ENCODE measurements around the gene CUX1. TPM values are rescaled to one million over a fixed set of nuclear protein-coding genes. Genes with fewer than 3 reads are reported as not detected.

Gene CUX1
- total and polyA plus RNA-seq, 9 donors: 42.2 to 151 (median 126) TPM

- DNase-seq: peak in 2 of 5 donors; percentile 22 to 48
- TF ChIP-seq CTCF (IDR thresholded peaks at IDR 0.05) (no peak), EP300 (IDR thresholded peaks at IDR 0.05) (no peak), POLR2A (IDR thresholded peaks at IDR 0.05) (no peak)
- intact Hi-C loops (cut with DNase I): loop anchor here in 1 of 4 donors (10.0 kb wide), 2 partner anchors 175 to 305 kb away; partner anchors contain the start of gene CUX1
These were observed 302.5 kb downstream of the CUX1 start for GRCh38 chr7:102119925-102120324.

GRCh38 chr7:102120666-102121195 is 303.3 kb downstream of the CUX1 start:
- intact Hi-C loops (cut with DNase I): loop anchor here in 1 of 4 donors (10.0 kb wide), 1 partner anchor 306 kb away; the partner anchor contains the start of gene CUX1
- WGBS, 3 donors: 77 to 92% (median 81%) methylated on average over 5 of the region's 5 CpGs
- TF ChIP-seq EP300 (IDR thresholded peaks at IDR 0.05): no peak
- no peak for TF ChIP-seq POLR2A (IDR thresholded peaks at IDR 0.05)
- TF ChIP-seq CTCF (IDR thresholded peaks at IDR 0.05): no peak
- H3K9me3 ChIP-seq: no peaks in the 10 kb centered on the region
- DNase-seq: peak in 1 of 5 donors; percentile 21
- H3K36me3 ChIP-seq: no peaks in the 10 kb centered on the region
- H3K27ac ChIP-seq: peak overlapping the region in 1 of 2 donors; percentile 58
- H3K4me3 ChIP-seq: no peak overlapping the region
- peaks cover 22% of the 10 kb centered on the region for H3K4me1 ChIP-seq (ENCODE audit: insufficient read depth)
- H3K27me3 ChIP-seq: no peaks in the 10 kb centered on the region

More at GRCh38 chr7:102119925-102120324, 302.5 kb downstream of the CUX1 start:
- H3K27ac ChIP-seq: peak overlapping the region in 1 of 2 donors; percentile 58
- H3K9me3 ChIP-seq: no peaks in the 10 kb centered on the region
- no peaks in the 10 kb centered on the region for H3K36me3 ChIP-seq
- H3K4me3 ChIP-seq: no peak overlapping the region
- WGBS, 3 donors: 30 to 60% (median 42%) methylated on average over 7 of the region's 7 CpGs
- no peaks in the 10 kb centered on the region for H3K27me3 ChIP-seq
- H3K4me1 ChIP-seq (ENCODE audit: insufficient read depth): peaks cover 18% of the 10 kb centered on the region

- Histone ChIP-seq H3K27me3 (no peaks in the 10 kb centered on the region), H3K27ac (peak overlapping the region in 1 of 2 donors; percentile 58), H3K4me3 (no peak overlapping the region), H3K36me3 (no peaks in the 10 kb centered on the region), H3K9me3 (no peaks in the 10 kb centered on the region), H3K4me1 (ENCODE audit: insufficient read depth) (peaks cover 22% of the 10 kb centered on the region)
- intact Hi-C loops (cut with DNase I): loop anchor here in 1 of 4 donors (10.0 kb wide), 1 partner anchor 307 kb away; the partner anchor contains the start of gene CUX1
- DNase-seq: no peak
- TF ChIP-seq EP300 (IDR thresholded peaks at IDR 0.05): no peak
- TF ChIP-seq POLR2A (IDR thresholded peaks at IDR 0.05): no peak
- no peak for TF ChIP-seq CTCF (IDR thresholded peaks at IDR 0.05)
- WGBS, 3 donors: 3 to 15% (median 3%) methylated on average over 3 of the region's 3 CpGs
These were observed 304.6 kb downstream of the CUX1 start for GRCh38 chr7:102122026-102122425.

- 52 to 63% (median 60%) methylated on average over 17 of the region's 17 CpGs for whole genome bisulfite sequencing, 3 donors
- DNase-seq: peak in 4 of 5 donors; percentile 49 to 63 (median 56)
These were observed 307.7 kb downstream of the CUX1 start for GRCh38 chr7:102125127-102125596.

More at GRCh38 chr7:102125127-102125596, 307.7 kb downstream of the CUX1 start:
- Histone ChIP-seq H3K27ac (no peak overlapping the region), H3K9me3 (no peaks in the 10 kb centered on the region), H3K4me3 (no peak overlapping the region), H3K27me3 (no peaks in the 10 kb centered on the region), H3K36me3 (no peaks in the 10 kb centered on the region), H3K4me1 (ENCODE audit: insufficient read depth) (peaks cover 14% of the 10 kb centered on the region)
- intact Hi-C loops (cut with DNase I): loop anchor here in 1 of 4 donors (10.0 kb wide), 1 partner anchor 310 kb away; the partner anchor contains the start of gene CUX1
- TF ChIP-seq CTCF (IDR thresholded peaks at IDR 0.05) (no peak), EP300 (IDR thresholded peaks at IDR 0.05) (no peak), POLR2A (IDR thresholded peaks at IDR 0.05) (no peak)

Measured in ovary (tissue), 9 donors.